Measurements from ENCODE around the gene KIF1B.

- TF ChIP-seq CTCF (IDR thresholded peaks at IDR 0.05) = no peak
- TF ChIP-seq, protein P1, sequence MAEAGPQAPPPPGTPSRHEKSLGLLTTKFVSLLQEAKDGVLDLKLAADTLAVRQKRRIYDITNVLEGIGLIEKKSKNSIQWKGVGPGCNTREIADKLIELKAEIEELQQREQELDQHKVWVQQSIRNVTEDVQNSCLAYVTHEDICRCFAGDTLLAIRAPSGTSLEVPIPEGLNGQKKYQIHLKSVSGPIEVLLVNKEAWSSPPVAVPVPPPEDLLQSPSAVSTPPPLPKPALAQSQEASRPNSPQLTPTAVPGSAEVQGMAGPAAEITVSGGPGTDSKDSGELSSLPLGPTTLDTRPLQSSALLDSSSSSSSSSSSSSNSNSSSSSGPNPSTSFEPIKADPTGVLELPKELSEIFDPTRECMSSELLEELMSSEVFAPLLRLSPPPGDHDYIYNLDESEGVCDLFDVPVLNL (CRISPR knock-in tag; IDR thresholded peaks at IDR 0.05; ENCODE audit: borderline replicate concordance, low read depth) = no peak
- TF ChIP-seq CREM (CRISPR knock-in tag; IDR thresholded peaks at IDR 0.05) = no peak
- TF ChIP-seq, protein P2, sequence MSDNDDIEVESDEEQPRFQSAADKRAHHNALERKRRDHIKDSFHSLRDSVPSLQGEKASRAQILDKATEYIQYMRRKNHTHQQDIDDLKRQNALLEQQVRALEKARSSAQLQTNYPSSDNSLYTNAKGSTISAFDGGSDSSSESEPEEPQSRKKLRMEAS (CRISPR knock-in tag; IDR thresholded peaks at IDR 0.05) = no peak
- TF ChIP-seq TP53 (CRISPR knock-in tag; IDR thresholded peaks at IDR 0.05) = no peak
- no peak for TF ChIP-seq IRF1 (CRISPR knock-in tag; IDR thresholded peaks at IDR 0.05)
- TF ChIP-seq ZBTB21 (CRISPR knock-in tag; IDR thresholded peaks at IDR 0.05; ENCODE audit: borderline replicate concordance) = no peak
- no peak for TF ChIP-seq CREB1 (CRISPR knock-in tag; IDR thresholded peaks at IDR 0.05)
- no peak for TF ChIP-seq ESRRA (CRISPR knock-in tag; IDR thresholded peaks at IDR 0.05; ENCODE audit: borderline replicate concordance)
- TF ChIP-seq, protein P3, sequence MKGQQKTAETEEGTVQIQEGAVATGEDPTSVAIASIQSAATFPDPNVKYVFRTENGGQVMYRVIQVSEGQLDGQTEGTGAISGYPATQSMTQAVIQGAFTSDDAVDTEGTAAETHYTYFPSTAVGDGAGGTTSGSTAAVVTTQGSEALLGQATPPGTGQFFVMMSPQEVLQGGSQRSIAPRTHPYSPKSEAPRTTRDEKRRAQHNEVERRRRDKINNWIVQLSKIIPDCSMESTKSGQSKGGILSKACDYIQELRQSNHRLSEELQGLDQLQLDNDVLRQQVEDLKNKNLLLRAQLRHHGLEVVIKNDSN (CRISPR knock-in tag; IDR thresholded peaks at IDR 0.05) = no peak
- TF ChIP-seq ZNF232 (CRISPR knock-in tag; IDR thresholded peaks at IDR 0.05) = no peak
These were observed 61.5 kb downstream of the KIF1B start for GRCh38 chr1:10271869-10272268.
